Stimulated activated effector memory CD8-positive, alpha-beta T cell treated with anti-CD3 and anti-CD28 coated beads, Interleukin-12 subunit alpha, Interleukin-12 subunit beta, amount 100 ng/mL, for 72 hours (primary cell): ENCODE data around the gene CT45A7.
"Not testable (repeated sequence)": the region's sequence is repeated elsewhere in the genome, so short reads cannot be mapped to it uniquely, and the experiment has no call there.

Source experiments
- ATAC-seq: fragments of 150-1000 bp; cut with Tn5 transposase; 2 replicates; pipeline ENCODE4 v1.10.0; 2021
- DNase-seq, 2 donors: peaks; one replicate each; pipeline ENCODE4 v3.0.0; 2021 to 2022; ENCODE audit warnings: low spot score in 2 of 2
- H3K27ac Mint-ChIP-seq: one replicate; pipeline ENCODE4 v1.8.0; 2022; ENCODE audit warnings: mild to moderate bottlenecking, mixed read lengths
- H3K36me3 Mint-ChIP-seq: one replicate; pipeline ENCODE4 v1.8.0; 2022; ENCODE audit warnings: mild to moderate bottlenecking, mixed read lengths
- H3K4me1 Mint-ChIP-seq: one replicate; pipeline ENCODE4 v1.8.0; 2022; ENCODE audit warnings: mixed read lengths
- H3K4me3 Mint-ChIP-seq: one replicate; pipeline ENCODE4 v1.8.0; 2022; ENCODE audit warnings: mild to moderate bottlenecking, mixed read lengths
- H3K9me3 Mint-ChIP-seq: one replicate; pipeline ENCODE4 v1.8.0; 2022; ENCODE audit warnings: mixed read lengths

The CT45A7 gene

GRCh38 chrX:135837180-135837579, at the start of gene CT45A7:
CT45A7 (minus strand) TSS chrX:135837280; CDS start chrX:135833533, 3,747 bp downstream.
- not testable (repeated sequence) for H3K9me3 Mint-ChIP-seq, ATAC-seq, DNase-seq, H3K36me3 Mint-ChIP-seq, H3K27ac Mint-ChIP-seq, H3K4me3 Mint-ChIP-seq, H3K4me1 Mint-ChIP-seq

GRCh38 chrX:135882741-135883140, 45.7 kb upstream of the CT45A7 start:
- not testable (repeated sequence) for H3K36me3 Mint-ChIP-seq, H3K4me3 Mint-ChIP-seq, H3K9me3 Mint-ChIP-seq, ATAC-seq, H3K27ac Mint-ChIP-seq, DNase-seq, H3K4me1 Mint-ChIP-seq

- H3K4me1 Mint-ChIP-seq, H3K36me3 Mint-ChIP-seq, ATAC-seq, H3K27ac Mint-ChIP-seq, H3K4me3 Mint-ChIP-seq, H3K9me3 Mint-ChIP-seq, DNase-seq: not testable (repeated sequence)
These were observed 34.6 kb upstream of the CT45A7 start, which contains the start of gene CT45A9 for GRCh38 chrX:135871712-135872111. CT45A9 (minus strand) TSS chrX:135871812; CDS start chrX:135868061, 3,751 bp downstream.

- H3K36me3 Mint-ChIP-seq, ATAC-seq, H3K9me3 Mint-ChIP-seq, DNase-seq, H3K4me3 Mint-ChIP-seq, H3K4me1 Mint-ChIP-seq, H3K27ac Mint-ChIP-seq: not testable (repeated sequence)
These were observed 17.4 kb upstream of the CT45A7 start, which contains the start of gene CT45A8 for GRCh38 chrX:135854438-135854837. CT45A8 (minus strand) TSS chrX:135854538; CDS start chrX:135850783, 3,755 bp downstream.

GRCh38 chrX:135819912-135820311, 17.2 kb downstream of the CT45A7 start, which contains the start of gene CT45A2:
CT45A2 (minus strand) TSS chrX:135820012; CDS start chrX:135816265, 3,747 bp downstream.
- H3K27ac Mint-ChIP-seq, H3K4me1 Mint-ChIP-seq, ATAC-seq, H3K4me3 Mint-ChIP-seq, DNase-seq, H3K9me3 Mint-ChIP-seq, H3K36me3 Mint-ChIP-seq: not testable (repeated sequence)

- H3K9me3 Mint-ChIP-seq, H3K36me3 Mint-ChIP-seq, ATAC-seq, H3K4me3 Mint-ChIP-seq, DNase-seq, H3K27ac Mint-ChIP-seq, H3K4me1 Mint-ChIP-seq: not testable (repeated sequence)
These were observed 34.4 kb downstream of the CT45A7 start, which contains the start of gene CT45A6 for GRCh38 chrX:135802687-135803086. CT45A6 (minus strand) TSS chrX:135802787; CDS start chrX:135798993, 3,794 bp downstream.

GRCh38 chrX:135785403-135785802, 51.7 kb downstream of the CT45A7 start, which contains the start of gene CT45A5:
CT45A5 (minus strand) TSS chrX:135785503; CDS start chrX:135781729, 3,774 bp downstream.
- H3K27ac Mint-ChIP-seq, H3K36me3 Mint-ChIP-seq, DNase-seq, H3K4me1 Mint-ChIP-seq, H3K9me3 Mint-ChIP-seq, ATAC-seq, H3K4me3 Mint-ChIP-seq: not testable (repeated sequence)
